Uterus (tissue), 4 donors: Measurements from ENCODE around the gene SAMD4A. TPM values are rescaled to one million over a fixed set of nuclear protein-coding genes. Genes with fewer than 3 reads are reported as not detected.

Source experiments
- DNase-seq, 2 donors: peaks; one replicate each; pipeline ENCODE4 v3.0.0-alpha.2; 2019 to 2020
- H3K27ac ChIP-seq, 2 donors: fragments of 200-600 bp; sonication (generic); 1 replicate in 1 of 2; 2 replicates in 1 of 2; pipeline ENCODE4 v1.5.1; 2016 to 2018
- H3K27me3 ChIP-seq, 2 donors: fragments of 200-600 bp; sonication (generic); one replicate each; pipeline ENCODE4 v1.5.1; 2018 to 2019; ENCODE audit warnings: control low read depth in 1 of 2
- H3K36me3 ChIP-seq, 2 donors: fragments of 200-600 bp; sonication (generic); one replicate each; pipeline ENCODE4 v1.5.1; 2019; ENCODE audit warnings: control low read depth in 1 of 2
- H3K4me1 ChIP-seq, 2 donors: fragments of 200-600 bp; sonication (generic); one replicate each; pipeline ENCODE4 v1.5.1; 2018 to 2019; ENCODE audit warnings: control low read depth in 1 of 2
- H3K4me3 ChIP-seq, 2 donors: fragments of 200-600 bp; sonication (generic); 1 replicate in 1 of 2; 2 replicates in 1 of 2; pipeline ENCODE4 v1.5.1; 2018 to 2019; ENCODE audit warnings: mild to moderate bottlenecking in 1 of 2
- H3K9me3 ChIP-seq, 2 donors: fragments of 200-600 bp; sonication (generic); one replicate each; pipeline ENCODE4 v1.5.1; 2019; ENCODE audit warnings: control low read depth in 1 of 2
- POLR2A ChIP-seq, 2 donors: fragments of 450-650 bp; IDR thresholded peaks; one replicate each; pipeline ENCODE4 v1.6.1; 2016; ENCODE audit warnings: antibody characterized with exemption in 2 of 2, mild to moderate bottlenecking in 1 of 2, moderate library complexity in 1 of 2
- intact Hi-C: fragments of 100-400 bp; cut with DNase I; formaldehyde crosslinking; loops from one replicate; pipeline ENCODE4 v1.15.1; 2023; ENCODE audit warnings: low total_unique reads
- total RNA-seq, 4 donors: library from RNA; depleted of rRNA in 3 of 4; stranded (reverse); fragments of >200 nt in 3 of 4; gene quantifications; one replicate each; pipeline versions ENCODE4 v1.1.0 to v1.2.4, GENCODE V29; 2014 to 2023
- TF ChIP-seq, protein P1 (sequence below), 4 experiments: fragments of 200-600 bp in 2 of 4; fragments of 450-650 bp in 2 of 4; sonication (generic) in 2 of 4; IDR thresholded peaks; one replicate each; pipeline ENCODE4 v1.5.1; 2016 to 2019; ENCODE audit warnings: antibody characterized with exemption in 4 of 4, mild to moderate bottlenecking in 2 of 4, moderate library complexity in 1 of 4
- donor health status: DM: yes; HTN: yes; CAD: no.

The SAMD4A gene
- total RNA-seq, 4 donors from 2014 or later: 46.9 to 67.8 (median 55.0) TPM

DNA sequence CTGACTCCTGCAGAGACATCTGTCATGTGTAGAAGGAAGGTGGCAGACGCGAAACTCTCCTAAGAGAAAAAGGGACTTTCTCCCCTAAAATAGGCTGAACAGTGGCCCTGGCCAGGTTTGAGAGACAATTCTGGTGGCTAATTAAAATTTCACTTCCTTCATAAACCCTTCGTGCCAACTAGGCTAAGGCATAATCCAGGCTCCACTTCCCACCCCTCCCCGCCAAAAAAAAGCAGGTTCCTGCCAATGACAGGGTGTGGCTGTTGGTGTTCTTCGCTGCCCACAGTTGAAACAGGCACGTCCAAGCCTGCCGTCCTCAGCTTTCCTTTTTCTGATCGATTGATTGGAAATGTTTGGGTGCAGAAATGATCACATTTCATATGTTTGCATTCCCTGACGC, 191.1 kb downstream of the SAMD4A start:
- H3K4me1 ChIP-seq: no peaks in the 10 kb centered on the region
- no peak overlapping the region for H3K4me3 ChIP-seq
- H3K27ac ChIP-seq: no peak overlapping the region
- H3K36me3 ChIP-seq: no peaks in the 10 kb centered on the region
- DNase-seq: no peak
- intact Hi-C loops: no loop called here
- no peaks in the 10 kb centered on the region for H3K27me3 ChIP-seq
- no peaks in the 10 kb centered on the region for H3K9me3 ChIP-seq
- TF ChIP-seq, protein P1, sequence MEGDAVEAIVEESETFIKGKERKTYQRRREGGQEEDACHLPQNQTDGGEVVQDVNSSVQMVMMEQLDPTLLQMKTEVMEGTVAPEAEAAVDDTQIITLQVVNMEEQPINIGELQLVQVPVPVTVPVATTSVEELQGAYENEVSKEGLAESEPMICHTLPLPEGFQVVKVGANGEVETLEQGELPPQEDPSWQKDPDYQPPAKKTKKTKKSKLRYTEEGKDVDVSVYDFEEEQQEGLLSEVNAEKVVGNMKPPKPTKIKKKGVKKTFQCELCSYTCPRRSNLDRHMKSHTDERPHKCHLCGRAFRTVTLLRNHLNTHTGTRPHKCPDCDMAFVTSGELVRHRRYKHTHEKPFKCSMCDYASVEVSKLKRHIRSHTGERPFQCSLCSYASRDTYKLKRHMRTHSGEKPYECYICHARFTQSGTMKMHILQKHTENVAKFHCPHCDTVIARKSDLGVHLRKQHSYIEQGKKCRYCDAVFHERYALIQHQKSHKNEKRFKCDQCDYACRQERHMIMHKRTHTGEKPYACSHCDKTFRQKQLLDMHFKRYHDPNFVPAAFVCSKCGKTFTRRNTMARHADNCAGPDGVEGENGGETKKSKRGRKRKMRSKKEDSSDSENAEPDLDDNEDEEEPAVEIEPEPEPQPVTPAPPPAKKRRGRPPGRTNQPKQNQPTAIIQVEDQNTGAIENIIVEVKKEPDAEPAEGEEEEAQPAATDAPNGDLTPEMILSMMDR (IDR thresholded peaks at IDR 0.05): no peak
- TF ChIP-seq POLR2A (IDR thresholded peaks at IDR 0.05): no peak

DNA sequence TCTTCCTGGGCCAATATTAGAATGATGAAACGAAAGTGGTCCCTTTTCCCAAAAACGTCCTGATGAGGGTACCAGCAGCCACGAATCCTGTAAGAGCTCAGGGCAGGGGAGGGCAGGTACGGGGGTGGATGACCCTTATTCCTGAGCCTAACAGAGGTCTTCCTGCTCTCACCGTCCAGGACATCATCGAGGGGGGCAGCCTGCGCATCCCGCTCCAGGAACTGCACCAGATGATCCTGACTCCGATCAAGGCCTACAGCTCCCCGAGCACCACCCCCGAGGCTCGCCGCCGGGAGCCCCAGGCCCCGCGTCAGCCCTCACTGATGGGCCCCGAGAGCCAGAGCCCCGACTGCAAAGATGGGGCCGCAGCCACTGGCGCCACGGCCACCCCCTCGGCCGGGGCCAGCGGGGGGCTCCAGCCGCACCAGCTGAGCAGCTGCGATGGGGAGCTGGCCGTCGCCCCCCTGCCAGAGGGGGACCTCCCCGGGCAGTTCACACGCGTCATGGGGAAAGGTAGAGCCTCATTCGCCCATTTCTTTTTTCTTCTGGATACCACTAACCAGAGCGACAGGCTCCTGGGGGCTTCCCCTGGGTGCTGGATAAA, 193.2 kb downstream of the SAMD4A start:
- Histone ChIP-seq H3K4me1 (no peaks in the 10 kb centered on the region), H3K9me3 (no peaks in the 10 kb centered on the region), H3K27me3 (no peaks in the 10 kb centered on the region), H3K27ac (no peak overlapping the region), H3K4me3 (no peak overlapping the region), H3K36me3 (no peaks in the 10 kb centered on the region)
- TF ChIP-seq, protein P1 (IDR thresholded peaks at IDR 0.05): no peak
- no peak for DNase-seq
- intact Hi-C loops: no loop called here

DNA sequence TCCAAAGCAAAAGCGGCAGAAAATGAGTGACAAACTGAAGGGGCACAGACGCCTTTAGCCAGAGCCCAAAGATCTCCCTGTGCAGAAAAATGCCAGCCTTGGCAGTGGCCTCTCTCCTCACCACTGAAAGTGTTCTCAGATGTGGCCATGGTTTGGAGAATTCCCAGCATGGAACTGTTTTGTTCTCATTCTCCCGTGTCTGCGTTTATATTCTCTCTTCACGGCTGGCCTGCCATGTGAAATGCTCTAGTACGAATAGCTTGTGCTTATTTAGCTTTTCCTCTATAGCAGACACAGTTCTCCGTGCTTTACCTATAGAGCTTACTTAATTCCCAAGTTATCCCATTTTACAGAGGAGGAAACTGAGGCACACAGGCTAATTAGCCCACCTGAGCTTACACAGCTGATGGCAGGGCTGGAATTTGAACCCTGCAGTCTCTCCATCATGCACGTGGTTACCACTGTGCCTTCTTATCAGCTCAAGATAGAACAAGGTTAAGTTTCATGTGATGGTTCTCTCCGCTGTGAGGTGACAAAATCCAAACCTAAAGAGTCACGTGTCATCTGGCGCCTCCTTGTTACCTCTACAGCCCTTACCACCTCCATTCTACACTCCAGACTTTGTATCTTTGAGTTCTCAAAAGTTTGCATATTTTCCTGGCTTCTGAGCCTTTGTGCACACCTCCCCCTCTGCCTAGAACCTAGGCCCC, 194.1 kb downstream of the SAMD4A start:
- H3K27ac ChIP-seq: no peak overlapping the region
- H3K36me3 ChIP-seq: no peaks in the 10 kb centered on the region

DNA sequence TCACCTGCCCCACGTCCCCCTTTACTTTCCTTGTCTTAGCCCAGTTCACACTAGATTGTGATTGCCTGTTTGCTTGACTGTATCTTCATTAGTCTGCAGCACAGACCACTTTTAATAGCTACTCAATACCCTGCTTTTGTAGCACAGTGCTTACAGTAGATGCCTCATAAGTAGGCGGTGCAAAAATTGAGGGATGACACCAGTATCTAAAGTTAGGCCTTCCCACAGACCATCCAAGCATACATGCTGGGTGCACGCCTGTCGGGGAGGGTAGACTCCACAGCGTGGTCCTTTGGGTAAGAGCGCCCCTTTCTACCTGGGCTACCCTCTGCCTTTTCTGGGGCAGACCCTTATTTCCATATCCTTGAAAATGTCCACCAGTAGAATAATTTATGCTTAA, 194.9 kb downstream of the SAMD4A start:
- Histone ChIP-seq H3K9me3 (no peaks in the 10 kb centered on the region), H3K4me1 (no peaks in the 10 kb centered on the region), H3K27ac (no peak overlapping the region), H3K4me3 (no peak overlapping the region), H3K27me3 (no peaks in the 10 kb centered on the region), H3K36me3 (no peaks in the 10 kb centered on the region)
- DNase-seq: no peak
- no peak for TF ChIP-seq POLR2A (IDR thresholded peaks at IDR 0.05)
- TF ChIP-seq, protein P1 (IDR thresholded peaks at IDR 0.05): no peak
- intact Hi-C loops: no loop called here

More for the DNA sequence above, 194.1 kb downstream of the SAMD4A start:
- Histone ChIP-seq H3K4me3 (no peak overlapping the region), H3K9me3 (no peaks in the 10 kb centered on the region), H3K4me1 (no peaks in the 10 kb centered on the region), H3K27me3 (no peaks in the 10 kb centered on the region)
- TF ChIP-seq, protein P1 (IDR thresholded peaks at IDR 0.05): no peak
- no peak for TF ChIP-seq POLR2A (IDR thresholded peaks at IDR 0.05)
- intact Hi-C loops: no loop called here
- no peak for DNase-seq

DNA sequence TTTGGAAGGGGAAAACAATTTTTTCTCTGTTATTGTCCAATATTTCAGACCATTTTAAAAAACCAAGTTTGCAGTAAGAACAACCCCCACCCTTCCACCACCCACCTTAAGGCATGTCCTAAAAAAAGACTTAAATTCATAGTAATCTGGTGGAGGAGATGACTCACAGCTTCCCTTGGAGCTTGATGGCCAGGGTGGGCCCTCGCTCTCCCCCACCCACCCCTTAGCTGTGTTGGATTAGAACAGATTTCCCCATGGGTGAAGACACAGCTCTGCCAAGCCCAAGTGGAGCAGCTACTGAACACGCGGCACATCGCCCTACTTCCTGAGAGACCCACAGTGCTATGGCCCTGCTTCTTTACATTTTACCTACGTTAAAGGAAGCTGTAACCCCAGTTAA, 195.4 kb downstream of the SAMD4A start:
- H3K9me3 ChIP-seq: no peaks in the 10 kb centered on the region
- no peak overlapping the region for H3K4me3 ChIP-seq
- TF ChIP-seq, protein P1 (IDR thresholded peaks at IDR 0.05): no peak
- no peak for TF ChIP-seq POLR2A (IDR thresholded peaks at IDR 0.05)
- intact Hi-C loops: no loop called here
- H3K4me1 ChIP-seq: no peaks in the 10 kb centered on the region
- H3K36me3 ChIP-seq: no peaks in the 10 kb centered on the region
- H3K27ac ChIP-seq: no peak overlapping the region
- no peaks in the 10 kb centered on the region for H3K27me3 ChIP-seq
- DNase-seq: no peak
